GM21526 (cell line): ENCODE results near the gene PTPRC.

Experiments
- ATAC-seq: cut with Tn5 transposase; IDR thresholded peaks from one replicate; pipeline ENCODE4 v1.9.1; 2021; ENCODE audit warnings: moderate library complexity; ENCODE audit not compliant: unreplicated experiment, low FRiP score

The PTPRC gene

DNA sequence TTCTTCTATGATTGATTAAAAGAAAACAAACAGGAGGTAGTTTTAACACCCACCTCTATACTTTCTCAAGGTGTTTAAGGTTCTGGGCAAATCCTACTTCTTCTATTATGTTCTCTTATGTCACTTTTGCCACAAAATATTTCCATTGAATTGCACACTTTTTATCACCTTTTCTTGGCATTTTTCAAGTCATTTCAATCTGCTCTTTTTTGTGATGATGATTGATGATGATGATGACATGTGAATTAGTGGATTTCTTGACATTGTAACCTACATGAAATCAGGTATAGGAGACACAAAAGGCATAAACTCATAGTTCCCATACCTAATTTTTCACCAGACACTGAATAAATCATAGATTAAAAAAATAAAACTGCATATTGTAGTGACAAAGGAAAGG is 4.1 kb downstream of the PTPRC start:
- ATAC-seq = no peak

DNA sequence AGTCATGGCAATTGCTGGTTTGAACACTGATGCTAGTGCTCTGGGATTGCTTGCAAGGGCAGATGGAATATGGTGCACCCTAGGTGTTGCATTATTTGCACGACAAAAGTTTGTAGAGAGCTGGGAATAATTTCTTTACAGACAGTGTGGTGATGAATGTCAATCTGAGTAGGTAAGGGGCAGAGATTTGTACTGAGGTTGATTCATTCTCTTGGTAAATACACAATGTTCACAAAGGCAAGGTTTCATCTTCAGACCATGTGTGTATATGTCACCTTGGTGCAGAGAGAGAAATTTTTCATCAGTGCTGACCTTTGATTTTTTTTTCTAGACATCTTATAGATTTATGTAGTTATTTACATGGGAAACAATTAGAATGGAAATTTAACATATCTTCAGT is 5.0 kb downstream of the PTPRC start:
- no peak for ATAC-seq

DNA sequence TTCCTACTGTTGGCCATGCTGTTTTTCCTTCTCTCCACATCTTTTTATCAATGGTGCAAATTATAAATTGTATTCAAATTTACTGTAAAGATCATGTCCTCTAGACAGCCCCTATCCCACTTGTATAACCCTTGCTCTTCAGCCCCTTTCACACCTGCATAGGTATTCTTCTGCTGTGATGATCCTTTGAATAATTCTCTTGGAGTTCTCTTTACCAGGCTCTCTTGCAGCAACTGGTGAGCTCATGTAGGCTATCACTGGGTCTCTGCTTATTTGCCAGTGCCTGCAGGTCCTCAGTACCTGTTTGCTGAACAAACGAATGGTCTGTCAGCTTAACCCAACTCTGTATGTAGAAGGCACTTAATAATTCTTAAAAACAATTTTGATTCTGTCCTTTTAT is 8.2 kb downstream of the PTPRC start:
- ATAC-seq = no peak

DNA sequence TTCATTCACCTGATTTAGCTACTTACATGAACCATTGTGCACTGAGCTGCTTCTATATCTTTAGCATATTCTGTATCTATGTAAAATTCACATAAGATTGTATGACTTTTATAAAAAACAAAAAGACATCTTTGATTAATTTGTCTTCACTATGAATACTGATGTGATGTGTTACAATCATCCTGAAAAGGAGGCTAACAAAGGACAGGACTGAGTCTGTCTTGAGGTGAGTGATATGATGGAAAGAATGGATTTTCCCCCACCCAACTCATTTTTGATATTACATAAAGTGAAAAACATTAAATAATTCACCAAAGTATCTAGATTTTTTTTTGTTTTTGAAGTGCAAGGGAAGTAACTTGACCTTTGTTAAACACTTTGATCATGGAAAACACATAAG is 9.8 kb downstream of the PTPRC start:
- no peak for ATAC-seq

DNA sequence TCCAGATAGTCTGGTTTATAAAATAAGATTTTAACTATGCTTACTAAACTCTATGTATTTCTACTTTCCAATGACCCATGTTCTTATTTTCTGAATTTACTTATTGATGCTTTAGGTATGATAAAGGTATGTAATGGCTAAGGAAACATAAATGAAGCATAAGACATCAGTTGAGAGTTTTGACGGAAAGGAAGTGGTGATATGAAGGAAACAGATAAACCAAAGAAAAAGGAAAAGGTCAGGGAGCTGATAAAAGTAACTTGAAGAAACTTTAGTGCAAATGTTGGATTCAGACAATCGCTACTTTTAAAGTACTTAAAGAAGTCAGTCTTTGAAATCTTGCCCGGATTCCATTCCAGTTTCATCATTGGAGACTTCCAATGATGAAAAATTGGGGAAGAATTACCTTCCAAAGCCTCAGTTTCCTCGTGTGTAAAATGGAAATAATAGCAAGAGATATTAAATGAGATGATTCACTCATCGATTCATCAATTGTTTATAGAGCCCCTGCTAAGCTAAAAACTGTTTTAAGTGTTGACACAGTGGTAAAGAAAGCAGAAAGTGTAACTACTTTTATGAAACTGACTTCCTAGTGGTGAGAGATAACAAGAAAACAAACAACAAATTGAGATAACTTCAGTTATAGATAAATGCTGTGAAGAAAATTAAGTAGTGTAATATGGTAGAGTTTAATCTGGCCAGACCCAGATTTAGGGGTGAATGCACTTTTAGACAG is 10.6 kb downstream of the PTPRC start:
- no peak for ATAC-seq

DNA sequence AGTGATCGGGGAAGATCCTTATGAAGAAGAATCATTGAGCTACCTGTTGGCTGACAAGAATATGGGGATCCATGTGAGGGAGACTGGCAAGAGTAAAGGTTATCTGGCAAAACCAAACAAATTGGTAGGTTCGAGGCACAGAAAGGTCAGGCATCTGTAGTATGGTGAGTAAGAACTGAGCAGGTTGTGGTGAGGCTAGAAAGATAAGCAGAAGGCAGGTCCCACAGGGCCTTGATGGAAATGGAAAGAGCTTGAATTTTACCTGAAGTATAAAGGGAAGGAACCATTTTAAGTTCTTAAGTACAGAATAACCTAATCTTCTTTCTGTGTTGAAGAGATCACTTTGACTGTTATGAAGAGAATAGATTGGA is 11.1 kb downstream of the PTPRC start:
- ATAC-seq = no peak

DNA sequence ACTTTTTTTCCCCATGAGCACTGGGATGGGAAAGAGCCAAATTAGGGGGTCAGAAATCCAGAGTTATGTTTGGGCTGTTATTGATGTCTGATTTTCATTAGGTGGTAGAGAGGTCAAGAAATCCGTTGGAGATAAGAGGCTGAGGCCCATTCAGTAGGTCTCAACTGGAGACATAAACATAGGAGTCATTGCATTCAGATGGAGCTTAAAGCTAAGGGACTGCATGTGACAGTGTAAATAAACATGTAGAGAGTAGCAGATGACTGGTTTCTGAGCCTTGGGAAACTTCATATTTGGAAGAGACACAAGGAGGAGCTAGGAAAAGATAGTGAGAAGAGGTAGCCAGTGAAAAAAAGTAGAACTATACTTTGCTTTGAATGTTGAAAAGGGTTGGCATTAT is 11.7 kb downstream of the PTPRC start:
- ATAC-seq = no peak

DNA sequence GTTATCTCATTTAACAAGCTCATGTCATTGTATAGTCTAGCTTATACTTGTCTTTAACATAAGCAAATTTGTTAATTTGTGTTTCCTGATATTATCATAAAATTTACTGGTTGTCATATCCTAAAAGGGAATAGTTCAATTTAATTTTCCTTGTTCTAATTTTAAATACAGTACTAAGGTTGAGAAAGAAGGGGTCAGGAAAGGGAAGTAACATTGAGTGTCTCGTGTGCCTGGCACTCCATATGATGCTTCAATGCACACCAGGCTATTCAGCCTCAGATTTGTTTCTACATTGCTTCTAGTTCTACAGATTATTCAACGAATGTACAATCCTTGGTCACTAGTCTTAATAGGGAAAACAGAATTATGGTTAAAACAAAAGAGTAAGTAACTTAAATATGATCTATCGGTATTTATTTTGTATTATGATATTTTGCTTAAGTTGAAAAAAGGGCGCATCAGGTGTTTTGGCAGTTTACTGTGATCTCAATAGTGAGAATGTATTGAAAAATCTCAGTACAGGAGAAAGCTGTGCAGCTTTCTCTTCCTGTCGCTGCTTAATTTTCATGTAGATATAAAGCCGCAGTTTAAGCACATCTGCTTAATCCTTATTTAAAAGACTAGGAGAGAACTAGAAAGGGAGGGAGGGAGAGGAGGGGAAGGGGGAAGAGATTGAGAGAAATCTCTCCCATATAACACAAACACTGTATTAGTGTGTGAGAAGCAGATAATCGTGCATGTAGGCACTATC is 13.0 kb downstream of the PTPRC start:
- ATAC-seq = peak; percentile 53

DNA sequence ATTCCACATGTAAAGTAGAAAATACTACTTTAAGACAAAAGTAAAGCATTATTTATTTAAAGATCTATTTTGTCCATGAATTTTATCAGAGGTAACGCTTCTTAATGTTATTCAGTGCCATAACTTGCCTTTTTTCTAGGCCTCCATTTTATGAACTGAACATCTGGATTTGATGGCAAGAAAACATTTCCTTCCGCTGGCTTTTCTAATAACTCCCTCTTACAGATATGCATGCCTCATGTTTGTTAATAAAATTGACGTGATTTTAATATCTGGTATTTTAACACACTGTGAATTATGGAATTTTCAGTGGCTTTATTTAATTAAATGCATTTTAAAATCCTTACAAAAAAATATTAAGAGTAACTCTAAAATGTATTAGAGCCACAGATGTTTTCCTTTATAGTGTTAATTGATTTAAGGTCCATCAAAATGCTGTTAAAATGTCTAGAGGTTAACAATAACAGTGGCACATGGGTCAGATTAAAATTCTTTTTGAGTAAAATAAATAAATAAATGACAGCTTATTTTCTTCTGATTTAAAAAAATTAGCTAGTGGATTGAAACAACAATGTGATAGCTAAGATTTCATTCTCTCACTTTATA is 15.1 kb downstream of the PTPRC start:
- no peak for ATAC-seq

DNA sequence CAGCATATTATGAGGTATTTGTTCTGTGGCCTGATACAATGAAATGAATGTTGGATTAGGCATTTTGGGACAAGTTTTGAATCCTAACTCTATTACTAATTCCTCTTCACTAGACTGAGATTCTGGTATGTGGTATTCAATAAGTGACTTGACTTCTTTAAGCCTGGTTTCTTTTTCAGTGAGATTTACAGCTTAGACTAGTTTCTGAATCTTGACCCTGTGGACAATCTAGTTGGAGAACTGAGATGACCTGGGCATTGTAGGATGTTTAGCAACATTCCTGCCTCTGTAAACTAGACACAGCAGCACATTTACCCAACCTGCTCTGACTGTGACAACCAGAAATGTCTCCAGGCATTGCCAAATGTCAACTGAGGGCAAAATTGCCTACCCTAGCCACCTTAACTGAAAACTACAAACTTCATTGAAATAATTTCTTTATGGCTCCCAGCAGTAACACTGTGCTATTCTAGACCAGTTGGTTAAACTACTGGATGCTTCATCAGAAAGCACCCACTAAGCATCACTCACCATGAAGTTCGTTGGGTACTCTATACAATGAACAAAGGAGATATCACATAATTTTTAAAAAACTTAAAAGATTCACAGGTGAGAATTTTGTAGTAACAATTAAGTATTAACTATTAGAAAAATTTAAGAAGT is 16.8 kb downstream of the PTPRC start:
- no peak for ATAC-seq

DNA sequence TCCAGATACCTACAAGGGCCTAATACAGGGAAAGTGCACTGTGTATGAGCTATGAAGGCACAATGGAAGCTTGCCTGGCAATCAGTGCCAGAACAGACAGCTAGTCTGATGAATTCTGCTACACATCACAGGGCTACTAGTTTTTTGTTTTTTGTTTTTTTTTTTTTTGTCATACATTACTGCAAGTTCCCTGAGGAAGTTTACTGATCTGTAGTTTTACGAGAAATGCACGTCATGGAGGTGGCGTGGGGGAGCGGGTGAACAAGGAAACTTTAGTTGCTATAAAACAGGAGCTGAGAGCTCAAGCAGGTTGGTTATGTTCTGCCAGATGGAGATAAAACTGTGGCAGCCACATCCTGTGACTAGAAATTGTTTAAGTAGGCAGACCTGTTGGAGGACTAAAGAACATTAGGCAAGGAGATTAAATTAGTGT is 17.7 kb downstream of the PTPRC start:
- no peak for ATAC-seq

DNA sequence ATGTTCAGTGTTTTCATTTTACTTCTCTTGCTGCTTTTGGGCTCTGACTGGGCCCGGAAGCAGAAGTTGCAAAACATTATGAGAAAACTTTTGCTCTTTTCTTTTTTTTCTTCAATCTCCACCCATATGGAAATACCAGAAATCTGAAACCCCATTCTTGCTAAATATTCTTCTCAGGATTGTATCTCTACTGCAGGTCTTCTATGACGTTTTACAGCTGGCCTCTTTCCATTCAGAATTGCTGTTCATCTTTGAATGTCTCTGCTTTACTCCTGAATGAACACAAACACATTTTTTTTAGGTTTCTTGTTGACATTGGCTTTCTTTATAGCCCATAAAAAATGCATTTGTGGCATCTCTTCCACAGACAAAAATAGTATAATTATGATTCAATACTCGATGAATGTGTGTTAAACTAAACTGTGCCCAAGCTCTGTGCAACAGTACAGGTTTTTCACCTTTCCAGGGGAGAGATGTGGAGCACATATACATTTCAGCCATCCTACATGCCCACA is 18.8 kb downstream of the PTPRC start:
- ATAC-seq = peak; percentile 35

DNA sequence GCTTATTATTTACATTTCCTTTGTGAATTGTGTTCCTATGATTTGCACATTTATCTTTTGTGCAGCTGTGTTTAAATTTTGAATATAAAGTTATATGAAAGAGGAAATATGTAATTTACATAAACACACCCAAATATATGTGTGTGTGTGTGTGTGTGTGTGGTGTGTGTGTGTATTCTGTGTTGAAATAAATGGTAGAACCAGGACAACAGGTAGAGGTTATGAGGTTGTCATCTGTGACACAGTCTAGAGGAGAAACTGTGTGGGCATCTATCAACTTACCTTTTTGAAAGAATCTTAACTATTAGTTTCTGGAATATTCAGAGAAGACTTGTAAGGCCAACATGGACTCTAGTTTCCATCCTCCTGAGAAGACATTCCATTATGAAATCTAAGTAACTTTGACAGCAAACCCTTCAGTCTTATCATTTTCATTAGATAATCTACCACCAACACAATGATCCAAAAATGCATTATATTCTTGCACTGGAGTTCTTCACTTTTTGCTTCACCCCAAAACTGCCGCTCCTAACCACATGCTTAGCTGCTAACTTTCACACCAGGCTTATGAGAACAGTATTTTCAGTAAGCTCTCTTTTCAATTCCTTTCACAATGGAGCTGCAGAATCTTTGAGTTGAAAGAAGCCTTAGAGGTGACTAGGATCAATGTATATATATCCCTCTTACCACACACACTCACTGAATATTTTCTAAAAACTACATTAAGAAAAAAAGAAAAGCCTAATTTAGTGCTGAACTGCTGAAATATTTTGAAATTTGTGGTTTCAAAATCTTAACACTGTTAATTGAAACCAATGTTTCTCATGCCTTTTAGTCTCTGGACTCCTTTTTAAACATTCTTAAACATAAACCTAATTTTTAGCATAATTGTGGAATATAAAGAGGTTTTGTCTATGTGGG is 21.8 kb downstream of the PTPRC start:
- peak; percentile 43 for ATAC-seq

DNA sequence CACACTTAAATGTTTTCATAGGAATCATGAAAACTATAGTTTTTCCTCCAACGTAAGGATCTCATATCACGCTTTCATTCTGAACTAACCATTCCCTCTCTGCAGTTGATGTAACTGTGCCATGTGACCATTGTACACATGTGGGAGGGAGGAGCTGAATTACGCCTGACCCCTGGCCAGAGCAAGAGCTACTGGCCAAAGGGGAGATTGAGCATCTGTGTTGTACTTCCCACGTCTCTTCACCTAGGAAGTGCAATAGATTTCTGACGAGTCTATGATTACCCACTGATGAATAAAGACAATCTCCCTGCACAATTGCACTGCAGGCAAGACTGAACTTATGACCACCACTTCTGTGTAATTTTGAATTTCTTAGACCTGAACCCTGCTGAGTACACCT is 24.0 kb downstream of the PTPRC start:
- ATAC-seq = no peak

DNA sequence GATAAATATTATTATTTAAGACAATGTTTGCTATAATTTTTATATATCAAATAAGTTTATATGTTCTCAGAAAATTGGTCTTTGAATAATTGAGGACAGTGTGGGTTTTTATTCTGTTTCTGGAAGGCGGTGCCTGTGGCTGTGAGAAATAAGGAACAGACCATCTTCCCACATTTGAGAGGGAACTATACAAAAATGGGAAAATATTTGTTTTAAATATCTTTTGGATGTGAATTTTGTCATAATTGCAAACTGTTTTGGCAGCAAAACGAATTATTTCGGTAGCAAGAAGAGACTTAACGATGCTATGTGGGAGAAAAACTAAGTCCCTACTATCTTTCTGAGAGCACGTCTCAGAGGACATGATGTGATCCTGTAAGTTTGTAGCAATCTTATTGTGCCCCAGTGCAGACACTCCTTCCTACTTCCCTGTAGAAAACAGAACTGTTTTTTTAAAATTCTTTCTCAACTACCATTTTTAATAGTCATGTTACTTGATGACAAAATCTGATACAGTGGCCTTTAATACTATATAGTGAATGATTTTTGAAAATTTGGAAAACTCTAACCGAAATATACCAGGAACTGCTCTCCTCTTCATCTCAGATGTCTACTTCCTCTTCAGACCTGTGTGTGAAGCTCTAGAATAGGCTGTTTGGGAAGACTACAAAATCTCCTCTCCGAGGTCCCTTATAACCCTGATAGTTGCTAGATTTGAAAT is 25.4 kb downstream of the PTPRC start:
- no peak for ATAC-seq

DNA sequence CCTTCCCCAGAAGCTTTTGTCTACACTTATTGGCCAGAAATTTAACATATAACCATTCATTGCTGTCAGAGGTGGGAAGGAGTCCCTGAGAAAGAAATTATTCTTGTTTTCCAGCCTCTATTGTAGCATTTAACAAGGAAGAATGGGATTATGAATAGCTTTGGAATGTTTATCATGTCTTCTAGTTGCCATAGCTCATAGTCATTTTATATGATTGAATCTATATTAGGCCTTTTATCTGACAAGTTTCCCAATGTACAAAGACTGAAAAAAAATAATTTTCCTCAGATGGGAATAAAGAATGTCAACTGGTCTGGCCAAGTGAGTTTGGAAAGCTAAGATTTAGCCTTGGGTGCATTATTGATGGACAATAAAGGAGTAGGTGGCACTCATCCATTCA is 28.3 kb downstream of the PTPRC start:
- no peak for ATAC-seq

DNA sequence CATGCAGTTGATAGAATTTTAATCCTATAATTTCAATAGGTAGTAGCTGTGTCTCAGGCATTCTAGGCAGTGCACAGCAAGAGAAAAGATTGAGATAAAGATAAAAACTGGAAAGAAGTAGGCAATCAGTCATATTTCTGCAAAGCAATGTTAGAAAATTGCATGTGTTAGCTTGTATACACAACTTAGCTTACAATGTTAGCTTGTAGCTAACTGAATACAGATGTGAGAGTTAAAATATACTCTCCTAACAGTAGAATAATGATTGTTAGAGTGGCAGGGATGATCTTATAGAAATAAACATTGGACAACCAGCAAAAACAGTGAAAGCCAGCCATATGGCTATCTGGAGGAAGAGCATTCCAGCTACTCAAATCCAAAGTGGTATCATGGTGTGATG is 29.0 kb downstream of the PTPRC start:
- ATAC-seq = no peak

DNA sequence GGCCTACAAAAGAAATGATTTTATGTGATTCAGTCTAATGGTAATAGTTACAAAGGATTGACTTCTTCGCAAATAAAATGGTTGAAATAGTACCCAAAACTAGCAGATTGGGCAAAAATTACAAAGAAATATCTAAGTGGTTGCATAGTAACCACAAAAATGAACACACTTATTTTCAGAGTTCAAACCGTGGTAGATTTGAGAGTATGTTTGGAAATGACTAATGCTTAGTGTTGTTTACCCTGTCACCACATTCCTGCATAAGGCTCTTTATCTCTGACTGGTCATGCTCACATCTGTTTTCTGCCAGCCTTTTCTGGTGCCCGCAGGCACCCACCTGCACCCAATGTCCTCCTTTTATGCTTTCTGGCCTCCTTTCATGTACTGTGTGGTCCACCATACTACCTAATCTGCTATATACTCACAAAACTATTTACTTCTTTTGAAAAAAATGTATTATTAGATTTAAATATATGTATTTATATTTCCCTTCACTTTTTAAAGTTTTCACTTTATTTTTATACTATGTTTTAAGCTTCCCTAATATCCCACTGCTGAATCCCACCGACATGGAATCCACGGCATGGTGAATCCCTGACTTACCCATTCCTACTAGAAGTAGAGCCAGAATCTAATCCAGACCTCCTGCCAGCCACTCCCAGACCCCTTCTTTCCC is 30.3 kb downstream of the PTPRC start:
- ATAC-seq = peak; percentile 74

DNA sequence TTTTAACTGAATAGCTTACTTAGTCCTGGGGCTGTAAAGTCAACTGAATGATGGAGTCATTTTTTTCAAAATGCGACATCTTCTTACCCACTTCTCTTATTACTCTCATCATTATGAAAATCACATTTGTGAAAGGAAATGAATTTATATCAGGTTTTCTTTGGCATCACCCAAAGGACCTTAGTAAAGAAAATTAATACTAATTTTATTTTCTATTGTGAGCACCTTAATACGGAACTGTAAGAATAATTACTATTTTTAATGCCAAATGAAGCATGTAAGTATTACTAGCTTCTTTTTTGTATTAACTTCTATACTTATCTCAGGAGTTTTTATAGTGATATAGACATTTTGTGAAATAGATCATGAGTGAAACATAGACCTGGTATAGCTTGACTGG is 30.9 kb downstream of the PTPRC start:
- ATAC-seq = no peak
